HCT116 (cell line): Measurements from ENCODE around the gene DCTN1. TPM values are rescaled to one million over a fixed set of nuclear protein-coding genes. Genes with fewer than 3 reads are reported as not detected.

Experiments used
- ATAC-seq: fragments of 200-7000 bp; cut with Tn5 transposase; 2 replicates; pipeline ENCODE4 v1.9.1; 2020; ENCODE audit warnings: mild to moderate bottlenecking, moderate library complexity
- BruUV-seq: library from RNA; stranded (reverse); fragments of 400-500 nt; replicated peaks from 2 replicates; lab custom pipeline; 2021; lab: Mats Ljungman, UMichigan
- CTCF ChIA-PET: fragments of 300-600 bp; sonication (Branson Sonifier 250); formaldehyde crosslinking; loops from one replicate; lab custom pipeline; 2021; ENCODE audit warnings: antibody characterized with exemption; lab: Charles Lee
- POLR2A ChIA-PET: fragments of 300-600, 350-600 bp; sonication (Branson Sonifier 250); formaldehyde crosslinking; loops from one replicate; lab custom pipeline; 2021; ENCODE audit warnings: antibody characterized with exemption; lab: Charles Lee
- RAD21 ChIA-PET, 2 experiments: fragments of 300-600 bp; sonication (Branson Sonifier 250); formaldehyde crosslinking; loops; one replicate each; lab custom pipeline; 2023; ENCODE audit warnings: low total read pairs in 2 of 2; ENCODE audit not compliant: uncharacterized antibody in 2 of 2, unreplicated experiment in 2 of 2, low non-redundant PET in 1 of 2; lab: Charles Lee
- DNase-seq: peaks from one replicate; pipeline ENCODE4 v3.0.0-alpha.2; 2010; ENCODE audit warnings: low read depth, low spot score
- H2AFZ ChIP-seq: fragments of 200-600 bp; shearing (Covaris generic), sonication (generic); 2 replicates; pipeline ENCODE4 v1.6.1; 2017; ENCODE audit warnings: low read depth, mixed run types, mixed read lengths, antibody characterized with exemption, low read length; ENCODE audit not compliant: poor library complexity, severe bottlenecking
- H3K27ac ChIP-seq: 2 replicates; pipeline ENCODE4 v1.5.1; 2012; ENCODE audit warnings: low read depth, low read length
- H3K27me3 ChIP-seq: fragments of 200-600 bp; sonication (generic); 2 replicates; pipeline ENCODE4 v1.6.1; 2016; ENCODE audit warnings: mixed run types, low read length, mixed read lengths; ENCODE audit not compliant: insufficient read depth
- H3K36me3 ChIP-seq, 2 experiments: fragments of 200-500 bp in 1 of 2; fragments of 200-600 bp in 1 of 2; sonication (Bioruptor generic) in 1 of 2; sonication (generic) in 1 of 2; 2 replicates each; pipeline versions ENCODE4 v1.5.1 to v1.6.1; 2014 to 2016; ENCODE audit warnings: low read length in 2 of 2, inconsistent platforms in 1 of 2, mixed read lengths in 1 of 2, mixed run types in 1 of 2; ENCODE audit not compliant: insufficient read depth in 2 of 2, control insufficient read depth in 1 of 2
- H3K4me1 ChIP-seq, 2 experiments: fragments of 200-600 bp in 1 of 2; sonication (generic) in 1 of 2; 2 replicates each; pipeline versions ENCODE4 v1.5.1 to v1.6.1; 2012 to 2017; ENCODE audit warnings: low read length in 2 of 2, inconsistent platforms in 1 of 2, mild to moderate bottlenecking in 1 of 2, mixed read lengths in 1 of 2, mixed run types in 1 of 2, moderate library complexity in 1 of 2; ENCODE audit not compliant: insufficient read depth in 2 of 2, control insufficient read depth in 1 of 2
- H3K4me2 ChIP-seq: fragments of 200-600 bp; sonication (generic); 2 replicates; pipeline ENCODE4 v1.6.1; 2017; ENCODE audit warnings: mixed run types, low read length, mixed read lengths
- H3K4me3 ChIP-seq, 2 experiments: fragments of 200-600 bp in 1 of 2; sonication (generic) in 1 of 2; replicated peaks in 1 of 2; 2 replicates each; pipeline ENCODE4 v1.5.1; 2011 to 2016; ENCODE audit warnings: low read length in 2 of 2, control low read depth in 1 of 2, low read depth in 1 of 2, mild to moderate bottlenecking in 1 of 2, mixed read lengths in 1 of 2, mixed run types in 1 of 2
- H3K79me2 ChIP-seq: fragments of 200-600 bp; sonication (generic); 2 replicates; pipeline ENCODE4 v1.6.1; 2017; ENCODE audit warnings: mild to moderate bottlenecking, mixed run types, low read length, moderate library complexity, mixed read lengths; ENCODE audit not compliant: insufficient read depth
- H3K9ac ChIP-seq: fragments of 200-600 bp; sonication (generic); 2 replicates; pipeline ENCODE4 v1.6.1; 2016; ENCODE audit warnings: low read length, mixed read lengths
- H3K9me2 ChIP-seq: fragments of 200-600 bp; sonication (generic), shearing (Covaris generic); 2 replicates; pipeline ENCODE4 v1.6.1; 2017; ENCODE audit warnings: mixed run types, mild to moderate bottlenecking, moderate library complexity; ENCODE audit not compliant: insufficient read depth
- H3K9me3 ChIP-seq, 2 experiments: fragments of 200-500 bp in 1 of 2; fragments of 200-600 bp in 1 of 2; sonication (Bioruptor generic) in 1 of 2; sonication (generic) in 1 of 2; 2 replicates each; pipeline ENCODE4 v1.6.1; 2014 to 2017; ENCODE audit warnings: low read length in 2 of 2, mixed read lengths in 2 of 2, inconsistent platforms in 1 of 2, low read depth in 1 of 2, mild to moderate bottlenecking in 1 of 2, mixed run types in 1 of 2, moderate library complexity in 1 of 2; ENCODE audit not compliant: control insufficient read depth in 1 of 2, insufficient read depth in 1 of 2
- H4K20me1 ChIP-seq: fragments of 200-600 bp; sonication (generic), shearing (Covaris generic); 2 replicates; pipeline ENCODE4 v1.6.1; 2017; ENCODE audit warnings: mixed run types, mild to moderate bottlenecking, moderate library complexity; ENCODE audit not compliant: insufficient read depth
- ATF3 ChIP-seq: IDR thresholded peaks from 2 replicates; pipeline ENCODE4 v1.6.1; 2012
- EGR1 ChIP-seq: IDR thresholded peaks from 2 replicates; pipeline ENCODE4 v1.6.1; 2012; ENCODE audit warnings: low read depth
- EZH2 ChIP-seq: fragments of 200-600 bp; sonication (generic); IDR thresholded peaks from 2 replicates; pipeline ENCODE4 v1.6.1; 2017; ENCODE audit warnings: antibody characterized with exemption, mixed run types
- JUND ChIP-seq: IDR thresholded peaks from 2 replicates; pipeline ENCODE4 v1.6.1; 2012
- MAX ChIP-seq: IDR thresholded peaks from 2 replicates; pipeline ENCODE4 v1.6.1; 2012
- POLR2A ChIP-seq: IDR thresholded peaks from 2 replicates; pipeline ENCODE4 v1.7.0; 2011; ENCODE audit warnings: borderline replicate concordance; ENCODE audit not compliant: insufficient read depth, insufficient read length; ENCODE audit errors: extremely low read depth
- POLR2AphosphoS5 ChIP-seq: IDR thresholded peaks from 2 replicates; pipeline ENCODE4 v1.6.1; 2011; ENCODE audit warnings: mild to moderate bottlenecking, low read depth, low read length, moderate library complexity
- RAD21 ChIP-seq: IDR thresholded peaks from 2 replicates; pipeline ENCODE4 v1.6.1; 2012; ENCODE audit warnings: low read depth, mild to moderate bottlenecking
- SIN3A ChIP-seq: IDR thresholded peaks from 2 replicates; pipeline ENCODE4 v1.6.1; 2012; ENCODE audit warnings: low read depth
- SRF ChIP-seq: IDR thresholded peaks from 2 replicates; pipeline ENCODE4 v1.6.1; 2012; ENCODE audit warnings: low read depth
- TCF7L2 ChIP-seq: IDR thresholded peaks from 2 replicates; pipeline ENCODE4 v1.7.0; 2011; ENCODE audit warnings: borderline replicate concordance, inconsistent platforms; ENCODE audit not compliant: insufficient read depth, insufficient read length; ENCODE audit errors: extremely low read depth
- ZBTB33 ChIP-seq: IDR thresholded peaks from 2 replicates; pipeline ENCODE4 v1.6.1; 2011; ENCODE audit warnings: mild to moderate bottlenecking, low read length, moderate library complexity; ENCODE audit not compliant: insufficient replicate concordance; ENCODE audit errors: extremely low read depth
- ZFX ChIP-seq: fragments of 450-650 bp; IDR thresholded peaks from 2 replicates; pipeline ENCODE4 v1.6.1; 2017
- intact Hi-C: fragments of 100-400 bp; cut with micrococcal nuclease; formaldehyde crosslinking; loops from 2 replicates; pipeline ENCODE4 v1.10.0; 2022
- total RNA-seq: library from RNA; stranded (reverse); gene quantifications from one replicate; pipeline ENCODE4 v1.2.1, GENCODE V29; 2021; ENCODE audit not compliant: unreplicated experiment

DCTN1 gene
- total RNA-seq, 1 experiment from 2014 or later, result 129 TPM

GRCh38 chr2:74423231-74424095 is 43.4 kb upstream of the DCTN1 start:
- H3K4me2 ChIP-seq, result no peak overlapping the region
- H3K4me3 ChIP-seq, result no peak overlapping the region
- no peak overlapping the region for H3K9ac ChIP-seq
- H4K20me1 ChIP-seq, result no peaks in the 10 kb centered on the region
- no peaks in the 10 kb centered on the region for H3K9me3 ChIP-seq
- H2AFZ ChIP-seq, result no peak overlapping the region
- POLR2A ChIA-PET, result no interaction called here
- intact Hi-C loops, result loop anchor here (1.0 kb wide), 1 partner anchor 17 kb away; no protein-coding TSS in a partner anchor
- DNase-seq (no peak), ATAC-seq (no peak)
- H3K79me2 ChIP-seq, result no peaks in the 10 kb centered on the region
- no peaks in the 10 kb centered on the region for H3K9me2 ChIP-seq
- TF ChIP-seq RAD21 (no peak), EGR1 (no peak), TCF7L2 (no peak), ZFX (no peak), POLR2A (no peak), ZBTB33 (no peak), ATF3 (no peak), POLR2AphosphoS5 (no peak), MAX (no peak), EZH2 (no peak), SIN3A (no peak), SRF (no peak), JUND (no peak)
- peaks cover 16 to 26% of the 10 kb centered on the region in 2 experiments for H3K36me3 ChIP-seq
- H3K4me1 ChIP-seq, result peaks cover 0 to 36% of the 10 kb centered on the region in 2 experiments; a peak in 3 of 4 replicates
- RAD21 ChIA-PET, result no interaction called here
- CTCF ChIA-PET, result no interaction called here
- no peaks in the 10 kb centered on the region for H3K27me3 ChIP-seq
- BruUV-seq, result no TSS peak
- no peak overlapping the region for H3K27ac ChIP-seq
